Epithelial cell of proximal tubule (primary cell): ENCODE data around the gene TFEB. TPM values are rescaled to one million over a fixed set of nuclear protein-coding genes. Genes with fewer than 3 reads are reported as not detected.
A peak's percentile ranks its signal among the peaks of the same experiment; 100 is the strongest.

Experiments
- DNase-seq: peaks from one replicate; pipeline ENCODE4 v3.0.0-alpha.2; 2011; ENCODE audit warnings: low read depth
- H3K4me3 ChIP-seq: 2 replicates; pipeline ENCODE4 v1.5.1; 2011; ENCODE audit warnings: low read depth, mild to moderate bottlenecking, low read length
- CTCF ChIP-seq: conservative IDR thresholded peaks from 2 replicates; pipeline ENCODE4 v1.5.1; 2012; ENCODE audit warnings: low read depth, mild to moderate bottlenecking, low read length
- total RNA-seq: library from RNA; depleted of rRNA; stranded (reverse); fragments of >200 nt; gene quantifications from 2 replicates; pipeline ENCODE4 v1.2.3, GENCODE V29; 2015

TFEB gene
- total RNA-seq, 1 donor from 2014 or later = 3.3 TPM

DNA sequence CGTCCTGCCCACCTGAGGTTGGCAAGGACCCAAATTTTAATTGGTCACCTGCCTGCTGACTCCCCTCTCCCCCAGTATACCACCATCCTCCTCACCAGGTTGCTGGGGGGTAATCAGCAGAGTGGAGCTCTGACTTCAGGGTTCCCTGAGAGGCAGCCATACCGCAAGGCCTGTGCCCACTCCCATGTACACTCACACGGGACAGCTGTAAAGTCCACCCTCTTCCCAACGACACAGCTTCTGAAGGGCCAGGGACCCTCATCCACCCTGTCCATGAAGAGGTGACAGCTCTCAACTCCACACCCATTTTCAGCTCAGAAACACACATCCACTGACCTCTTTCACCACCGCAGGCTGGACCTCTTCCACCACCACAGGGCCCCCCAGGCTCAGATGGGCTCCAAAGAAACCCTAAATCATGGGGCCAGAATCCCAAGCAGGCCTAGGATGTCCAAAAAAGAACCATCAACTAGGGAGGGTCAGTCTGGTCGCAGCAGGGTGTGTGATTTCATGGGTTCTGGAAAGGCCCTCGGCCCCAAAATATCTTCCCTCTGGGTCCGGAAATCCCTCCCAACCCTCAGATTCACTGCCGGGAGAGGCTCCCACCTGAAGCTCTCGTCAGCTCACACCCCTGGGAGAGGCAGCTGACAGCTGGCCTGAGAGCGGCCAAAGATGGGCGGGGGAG lies 30.0 kb downstream of the TFEB start:
- DNase-seq = no peak
- H3K4me3 ChIP-seq = peak overlapping the region; percentile 1
- no peak for TF ChIP-seq CTCF

DNA sequence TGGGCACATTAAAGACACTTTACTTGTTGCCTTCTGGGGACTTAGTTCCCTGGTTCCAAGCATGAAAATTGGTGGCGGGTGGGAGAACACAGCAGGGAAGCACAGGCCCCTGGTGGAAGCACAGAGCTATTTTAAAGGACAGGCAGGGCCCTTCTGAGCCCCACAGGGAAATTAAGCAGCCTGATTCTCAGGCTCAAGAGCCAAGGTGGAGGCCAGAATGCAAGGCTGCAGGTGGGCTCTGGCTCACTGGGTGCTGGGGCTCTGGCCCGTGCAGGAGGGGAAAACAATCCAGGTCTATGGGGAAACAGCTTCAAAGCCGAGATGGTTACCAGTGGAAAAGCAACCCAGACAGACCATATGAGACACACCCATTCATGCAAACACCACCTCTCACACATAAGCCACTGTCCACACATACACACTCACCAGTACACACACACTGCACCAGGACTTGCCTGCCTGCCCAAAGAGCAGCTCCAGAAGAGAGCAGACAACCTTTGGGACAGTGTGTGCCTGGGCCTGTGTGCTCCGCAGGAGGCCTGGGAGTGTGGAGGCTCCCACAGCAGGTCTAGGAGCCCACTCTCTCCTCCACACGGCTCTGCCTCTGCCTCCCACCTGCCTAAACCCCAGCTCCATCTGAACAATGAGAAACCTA lies 30.6 kb downstream of the TFEB start:
- TF ChIP-seq CTCF = no peak
- DNase-seq = no peak
- no peak overlapping the region for H3K4me3 ChIP-seq

DNA sequence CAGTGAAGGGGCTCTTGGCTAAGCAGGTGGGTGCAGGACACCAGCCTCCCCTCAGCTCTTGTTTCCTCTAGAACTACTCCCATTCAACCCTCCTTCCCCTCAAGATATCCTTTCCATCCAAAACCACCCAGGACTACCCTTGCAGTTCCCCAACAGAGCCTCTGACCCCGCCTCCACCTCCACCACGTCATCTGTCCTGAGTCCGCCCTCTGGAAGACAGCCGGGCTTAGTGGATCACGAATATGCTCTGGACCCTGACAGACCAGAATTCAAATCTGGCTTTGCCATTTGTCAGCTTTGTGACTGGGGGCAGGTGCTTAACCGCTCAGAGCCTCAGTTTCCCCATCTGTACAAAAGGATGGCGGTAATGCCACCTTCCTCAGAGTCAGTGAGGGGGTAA lies 31.4 kb downstream of the TFEB start:
- H3K4me3 ChIP-seq = no peak overlapping the region
- no peak for TF ChIP-seq CTCF
- DNase-seq = no peak

- H3K4me3 ChIP-seq = no peak overlapping the region
These were observed 32.5 kb downstream of the TFEB start for GRCh38 chr6:41702771-41703494.

DNA sequence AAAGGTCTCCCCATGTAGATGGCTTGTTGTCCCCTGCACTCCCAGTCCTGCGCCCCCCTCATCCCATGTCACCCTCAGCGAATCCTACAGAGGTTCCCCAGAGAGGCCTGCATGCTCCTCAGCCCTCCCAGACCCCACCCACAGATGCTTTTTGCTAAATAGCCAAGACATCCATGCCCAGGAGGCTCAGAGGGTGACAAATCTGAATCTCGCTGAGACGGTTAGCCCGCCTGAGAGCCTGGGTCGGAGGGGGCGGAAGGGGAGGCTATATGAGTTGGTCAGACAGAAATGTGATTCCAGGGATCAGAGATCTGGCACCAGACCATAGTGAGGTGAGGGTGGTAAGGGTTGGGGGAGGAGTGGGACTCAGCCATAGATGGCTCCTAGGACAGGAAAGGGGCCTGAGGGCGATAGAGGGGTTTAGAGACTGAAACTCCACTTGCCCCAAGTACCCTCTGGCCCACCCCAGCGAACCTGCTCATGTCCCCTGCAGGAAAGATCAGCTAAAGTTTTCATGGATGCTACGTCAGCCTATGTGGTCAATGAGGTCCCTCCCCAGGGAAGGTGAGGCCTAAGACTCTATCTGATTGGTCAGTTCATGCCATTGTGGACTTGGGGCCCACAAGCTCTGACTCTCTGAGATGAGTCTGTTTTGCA lies 33.2 kb downstream of the TFEB start:
- DNase-seq = no peak
- H3K4me3 ChIP-seq = no peak overlapping the region
- no peak for TF ChIP-seq CTCF

More at GRCh38 chr6:41702771-41703494, 32.5 kb downstream of the TFEB start:
- no peak for DNase-seq
- TF ChIP-seq CTCF = no peak

- no peak for TF ChIP-seq CTCF
- H3K4me3 ChIP-seq = no peak overlapping the region
- no peak for DNase-seq
These were observed 34.7 kb downstream of the TFEB start for GRCh38 chr6:41700463-41701347.
